Measurements from ENCODE around the gene CACFD1.

Gene CACFD1

GRCh38 chr9:133515615-133516255 lies 56.0 kb downstream of the CACFD1 start:
- DNase-seq (ENCODE audit: low spot score) (no peak), FAIRE-seq (no peak)

GRCh38 chr9:133516256-133516960 lies 56.6 kb downstream of the CACFD1 start:
- no peak for DNase-seq (ENCODE audit: low spot score)
- FAIRE-seq: no peak

DNA sequence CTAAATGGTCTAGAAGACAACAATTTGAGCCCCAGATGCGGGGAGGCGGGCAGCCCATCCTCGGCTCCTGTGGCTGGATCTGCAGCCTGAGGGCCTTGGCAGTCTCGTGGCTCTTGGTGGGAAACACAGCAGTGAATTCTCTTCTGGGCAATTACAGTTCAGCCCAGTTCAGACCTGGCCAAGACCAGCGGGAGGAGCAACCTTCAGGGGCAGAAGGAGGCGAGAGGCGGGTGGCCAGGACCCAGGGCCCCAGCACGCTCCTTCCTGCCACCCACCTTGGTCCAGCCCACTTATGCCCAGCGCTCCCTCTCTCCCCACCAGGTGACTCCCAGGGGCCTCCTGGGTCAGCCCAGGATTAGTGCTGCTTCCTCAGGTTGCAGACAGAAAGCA lies 57.2 kb downstream of the CACFD1 start:
- FAIRE-seq (no peak), DNase-seq (ENCODE audit: low spot score) (no peak)

- DNase-seq (ENCODE audit: low spot score) (no peak), FAIRE-seq (no peak)
Measured at GRCh38 chr9:133517711-133518110, 57.9 kb downstream of the CACFD1 start.

DNA sequence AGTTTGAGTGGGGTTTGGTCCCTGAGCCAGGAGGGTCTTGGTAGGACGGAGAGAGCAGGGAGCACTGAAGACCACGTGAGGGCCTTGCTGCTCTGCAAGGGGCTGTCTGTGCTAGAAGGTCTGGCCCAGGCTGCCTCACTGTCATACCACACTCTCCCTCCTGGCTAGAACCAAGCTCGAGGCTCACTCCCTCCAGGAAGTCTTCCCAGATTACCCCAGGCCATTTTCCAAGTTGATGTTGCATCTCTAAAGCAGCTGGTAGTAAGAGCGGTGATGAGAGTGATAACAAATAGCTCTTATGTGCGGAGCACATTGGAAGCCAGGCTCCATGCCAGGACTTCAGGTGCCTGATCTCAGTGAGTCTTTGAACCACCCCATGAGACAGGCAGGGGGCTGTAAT lies 58.4 kb downstream of the CACFD1 start:
- DNase-seq (ENCODE audit: low spot score): no peak
- FAIRE-seq: no peak

- DNase-seq (ENCODE audit: low spot score) (no peak), FAIRE-seq (no peak)
Measured at GRCh38 chr9:133518706-133519449, 59.1 kb downstream of the CACFD1 start.

GRCh38 chr9:133519693-133520092 lies 59.9 kb downstream of the CACFD1 start:
- FAIRE-seq (no peak), DNase-seq (ENCODE audit: low spot score) (no peak)

GRCh38 chr9:133520121-133520835 lies 60.5 kb downstream of the CACFD1 start:
- FAIRE-seq (no peak), DNase-seq (ENCODE audit: low spot score) (no peak)

Measured in RCC 7860 (cell line).